GM19238 (cell line): ENCODE measurements around the gene CCDC102B.
"Not testable (repeated sequence)": the region's sequence is repeated elsewhere in the genome, so short reads cannot be mapped to it uniquely, and the experiment has no call there.

ENCODE experiments used
- DNase-seq: peaks from one replicate; pipeline ENCODE4 v3.0.0; 2011; ENCODE audit warnings: low spot score; ENCODE audit not compliant: insufficient read length

CCDC102B gene

GRCh38 chr18:68826121-68826520, 28.2 kb downstream of the CCDC102B start:
- DNase-seq: no peak

DNA sequence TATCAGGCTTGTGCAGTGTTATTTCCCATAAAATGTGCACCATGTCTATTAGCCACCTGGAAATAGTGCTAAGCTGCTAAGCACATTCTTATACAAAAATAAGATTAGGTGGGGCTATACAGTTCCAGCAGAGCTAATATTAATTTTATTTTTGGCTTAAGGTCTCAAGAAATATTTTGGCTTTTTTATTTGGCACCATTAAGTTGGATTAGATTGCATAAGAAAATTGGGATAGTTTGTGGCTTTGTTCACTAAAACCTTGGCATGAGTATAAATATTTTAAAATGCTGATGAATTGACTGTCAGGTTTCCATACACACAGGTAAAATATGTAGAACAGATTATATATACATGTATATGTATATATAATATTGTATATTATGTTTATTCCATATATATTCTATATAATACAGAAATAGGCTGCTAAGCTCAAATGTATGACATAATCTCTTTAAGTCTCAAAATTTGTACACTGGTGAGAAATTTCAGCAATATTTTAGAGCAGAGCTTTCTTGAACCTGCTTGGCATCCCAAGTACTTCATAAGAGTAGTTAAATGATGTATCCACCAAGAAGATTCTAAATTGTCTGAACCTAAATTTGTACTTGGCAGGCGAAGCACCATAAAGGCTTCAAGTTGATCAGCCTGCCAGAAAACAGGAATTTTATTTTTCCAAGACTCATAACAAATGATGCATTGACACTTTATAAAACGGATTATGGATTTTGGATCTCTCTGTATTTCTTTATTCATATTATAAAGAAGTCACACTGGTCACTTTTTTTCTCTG, 32.6 kb downstream of the CCDC102B start:
- no peak for DNase-seq

GRCh38 chr18:68833756-68834155, 35.9 kb downstream of the CCDC102B start:
- DNase-seq: no peak

DNA sequence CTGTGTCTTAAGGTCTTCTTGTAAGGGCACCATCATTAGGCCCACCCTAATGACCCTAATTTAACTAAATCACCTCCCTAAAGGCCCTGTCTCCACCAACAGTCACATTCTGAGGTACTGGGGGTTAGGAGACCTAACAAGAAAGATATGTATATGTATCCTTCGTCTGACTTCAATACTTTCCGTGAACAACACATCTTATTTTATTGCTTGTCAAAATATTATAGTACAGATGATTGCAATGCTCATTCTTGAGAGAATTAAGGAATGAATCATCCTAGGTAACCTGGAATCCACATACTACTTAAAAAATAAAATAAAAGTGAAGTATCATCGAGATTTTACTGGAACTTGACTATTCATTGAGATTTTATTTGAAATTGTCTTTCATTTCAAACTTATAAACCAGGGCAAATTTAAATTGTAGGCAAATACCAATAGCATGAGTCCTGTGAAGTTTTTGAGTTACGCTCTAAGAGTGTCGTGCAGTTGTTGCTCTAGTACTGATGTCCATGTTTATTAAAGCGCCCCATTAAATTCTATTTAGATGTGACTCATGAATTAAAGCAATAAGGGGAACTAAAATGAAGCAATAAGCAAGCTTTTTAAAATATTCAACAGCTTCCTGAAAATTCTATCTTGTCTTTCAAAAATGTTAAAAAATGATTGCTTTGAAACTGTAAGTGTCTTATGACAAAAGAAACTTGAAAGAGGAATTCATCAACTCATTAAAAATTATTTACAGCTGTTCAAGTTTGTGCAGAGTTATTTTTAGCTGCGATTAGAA, 40.0 kb downstream of the CCDC102B start:
- no peak for DNase-seq

DNA sequence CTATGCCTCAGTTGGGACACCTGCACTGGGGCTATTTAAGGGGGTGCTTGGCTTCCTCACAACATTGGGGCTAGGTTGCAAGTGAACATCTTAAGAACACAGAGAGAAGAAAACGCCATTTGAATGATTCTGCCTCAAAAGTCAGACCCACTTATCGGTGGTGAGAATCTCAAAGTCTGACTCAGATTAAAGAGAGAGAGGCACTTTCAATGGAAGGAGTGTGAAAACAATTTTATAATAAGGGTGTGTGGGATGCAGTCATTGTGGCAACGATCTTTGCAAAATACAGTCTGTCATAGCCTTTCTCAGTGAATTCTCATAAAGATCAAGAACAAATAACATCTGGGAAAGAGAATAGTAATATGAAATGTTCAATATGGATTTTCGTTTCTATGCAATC, 41.8 kb downstream of the CCDC102B start:
- no peak for DNase-seq

DNA sequence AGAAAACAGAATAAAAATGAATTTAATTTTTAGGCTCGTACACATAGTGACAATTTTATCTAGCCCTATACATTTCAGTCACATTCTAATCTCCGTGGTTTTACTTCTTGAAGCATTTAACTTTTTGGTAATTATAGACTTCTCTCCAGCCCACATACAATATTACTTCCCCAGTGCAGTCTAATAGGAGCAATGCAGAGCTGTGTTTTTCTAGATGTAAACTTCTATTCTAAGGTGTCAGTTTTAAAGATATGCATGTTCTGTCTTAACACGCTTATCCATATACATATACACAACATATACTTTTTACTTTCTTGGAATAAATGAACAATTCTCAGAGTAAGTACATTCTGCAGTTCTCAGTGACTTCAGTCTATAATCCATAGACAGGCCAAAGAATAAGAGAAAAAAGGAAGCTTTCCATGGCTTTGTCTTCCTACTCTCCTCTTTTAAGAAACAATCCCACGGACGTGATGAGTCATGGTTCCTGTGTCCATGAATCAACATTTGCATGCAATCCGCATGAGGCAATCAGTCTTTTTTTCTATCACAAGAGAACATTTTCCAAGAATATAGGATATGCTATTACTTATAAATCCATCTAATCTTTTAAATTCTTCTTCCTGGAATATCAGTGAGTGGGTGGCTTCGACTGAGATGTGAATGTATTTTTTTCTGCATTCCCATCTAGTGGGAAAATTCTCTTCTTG, 42.8 kb downstream of the CCDC102B start:
- no peak for DNase-seq

GRCh38 chr18:68841301-68841700, 43.4 kb downstream of the CCDC102B start:
- no peak for DNase-seq

GRCh38 chr18:68842951-68843350, 45.1 kb downstream of the CCDC102B start:
- DNase-seq: no peak

- no peak for DNase-seq
Measured at GRCh38 chr18:68843473-68844089, 45.7 kb downstream of the CCDC102B start.

- DNase-seq: no peak
Measured at GRCh38 chr18:68847219-68847837, 49.4 kb downstream of the CCDC102B start.

- no peak for DNase-seq
Measured at GRCh38 chr18:68848242-68848641, 50.4 kb downstream of the CCDC102B start.

GRCh38 chr18:68854786-68855391, 57.0 kb downstream of the CCDC102B start:
- DNase-seq: no peak

GRCh38 chr18:68855491-68855890, 57.6 kb downstream of the CCDC102B start:
- DNase-seq: no peak

- DNase-seq: no peak
Measured at GRCh38 chr18:68861365-68861764, 63.5 kb downstream of the CCDC102B start.

DNA sequence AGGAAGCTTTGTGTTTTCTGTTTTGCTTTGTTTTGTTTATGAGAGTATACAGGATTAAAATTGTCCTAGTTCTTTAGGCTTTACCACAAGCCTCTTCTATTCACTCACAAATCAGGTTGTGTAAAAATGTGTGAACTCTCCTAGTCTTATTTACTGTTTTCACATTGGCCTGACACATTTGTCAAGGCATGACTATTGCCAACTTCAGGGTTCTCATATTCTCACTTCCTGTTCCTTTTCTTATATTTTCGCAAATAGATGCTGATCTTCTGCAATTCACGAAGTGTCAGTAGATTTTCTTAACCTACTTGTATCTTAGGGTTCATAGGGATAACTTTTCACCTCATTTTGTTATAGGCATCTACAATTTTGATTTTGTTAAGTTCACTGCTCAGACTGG, 67.1 kb downstream of the CCDC102B start:
- no peak for DNase-seq

DNA sequence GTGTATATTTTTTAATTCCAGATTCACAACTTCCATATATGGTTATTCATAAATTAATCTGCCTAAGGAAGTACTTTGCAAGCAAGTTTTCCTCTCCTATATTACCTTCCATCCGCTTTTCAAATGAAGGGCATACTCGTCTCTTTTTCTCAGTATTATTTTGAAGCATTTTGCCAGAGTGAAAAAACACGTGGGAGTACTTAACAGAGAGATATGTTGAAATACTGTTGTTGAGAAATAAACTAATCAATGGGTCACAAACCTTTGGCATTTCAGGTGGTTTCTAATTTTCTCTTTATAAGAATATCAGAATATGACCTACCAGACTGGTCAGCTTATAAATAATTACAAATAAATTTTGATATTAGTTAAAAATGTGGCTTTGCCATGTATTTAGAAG, 67.6 kb downstream of the CCDC102B start:
- no peak for DNase-seq

GRCh38 chr18:68873003-68873402, 75.1 kb downstream of the CCDC102B start:
- no peak for DNase-seq

- DNase-seq: no peak
Measured at GRCh38 chr18:68874361-68874760, 76.5 kb downstream of the CCDC102B start.

- DNase-seq: not testable (repeated sequence)
Measured at GRCh38 chr18:68879947-68880346, 82.1 kb downstream of the CCDC102B start.

GRCh38 chr18:68887410-68887809, 89.5 kb downstream of the CCDC102B start:
- DNase-seq: no peak

DNA sequence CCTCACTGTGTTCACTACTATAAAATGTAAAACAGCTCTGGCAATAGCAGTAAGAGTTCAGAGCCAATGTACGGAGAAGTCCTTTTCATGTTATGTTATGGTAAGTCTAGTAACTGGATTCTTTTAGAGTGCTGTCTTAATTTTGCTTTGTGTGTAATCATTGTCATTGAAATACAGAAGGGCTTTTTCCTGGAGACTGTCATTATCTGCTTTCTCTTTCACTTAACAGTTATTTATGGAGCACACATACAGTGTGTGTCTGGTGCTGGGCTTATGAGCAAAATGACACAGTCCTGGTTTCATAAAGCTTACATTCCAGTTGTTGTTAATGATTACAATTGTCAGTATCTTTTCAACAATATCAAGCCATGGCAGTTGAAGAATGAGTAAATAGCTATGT, 95.5 kb downstream of the CCDC102B start:
- DNase-seq: no peak
